Astrocyte of the spinal cord (primary cell): ENCODE measurements around the gene SPIRE2.
"Not testable (repeated sequence)": the region's sequence is repeated elsewhere in the genome, so short reads cannot be mapped to it uniquely, and the experiment has no call there.

ENCODE experiments used
- DNase-seq: peaks from one replicate; pipeline ENCODE4 v3.0.0; 2011; ENCODE audit warnings: low read depth, low spot score
- H3K4me3 ChIP-seq: 2 replicates; pipeline ENCODE4 v1.5.1; 2011; ENCODE audit warnings: low read depth, mild to moderate bottlenecking, low read length, moderate library complexity
- in situ Hi-C: cut with HindIII; loops from 2 replicates; pipeline ENCODE4 v1.10.0; 2017; ENCODE audit warnings: low sequenced_read_pairs
- TF ChIP-seq, protein P1 (sequence below): IDR thresholded peaks from 2 replicates; pipeline ENCODE4 v1.5.1; 2012; ENCODE audit warnings: low read depth, mild to moderate bottlenecking, low read length, inconsistent platforms

SPIRE2 gene, protein sequence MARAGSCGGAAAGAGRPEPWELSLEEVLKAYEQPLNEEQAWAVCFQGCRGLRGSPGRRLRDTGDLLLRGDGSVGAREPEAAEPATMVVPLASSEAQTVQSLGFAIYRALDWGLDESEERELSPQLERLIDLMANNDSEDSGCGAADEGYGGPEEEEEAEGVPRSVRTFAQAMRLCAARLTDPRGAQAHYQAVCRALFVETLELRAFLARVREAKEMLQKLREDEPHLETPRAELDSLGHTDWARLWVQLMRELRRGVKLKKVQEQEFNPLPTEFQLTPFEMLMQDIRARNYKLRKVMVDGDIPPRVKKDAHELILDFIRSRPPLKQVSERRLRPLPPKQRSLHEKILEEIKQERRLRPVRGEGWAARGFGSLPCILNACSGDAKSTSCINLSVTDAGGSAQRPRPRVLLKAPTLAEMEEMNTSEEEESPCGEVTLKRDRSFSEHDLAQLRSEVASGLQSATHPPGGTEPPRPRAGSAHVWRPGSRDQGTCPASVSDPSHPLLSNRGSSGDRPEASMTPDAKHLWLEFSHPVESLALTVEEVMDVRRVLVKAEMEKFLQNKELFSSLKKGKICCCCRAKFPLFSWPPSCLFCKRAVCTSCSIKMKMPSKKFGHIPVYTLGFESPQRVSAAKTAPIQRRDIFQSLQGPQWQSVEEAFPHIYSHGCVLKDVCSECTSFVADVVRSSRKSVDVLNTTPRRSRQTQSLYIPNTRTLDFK

GRCh38 chr16:89828199-89828869 is at the start of gene SPIRE2:
SPIRE2 (plus strand) TSS chr16:89828475; CDS start chr16:89828551, 76 bp downstream.
- H3K4me3 ChIP-seq, result peak within 1 kb of the TSS; percentile 44
- TF ChIP-seq, protein P1, sequence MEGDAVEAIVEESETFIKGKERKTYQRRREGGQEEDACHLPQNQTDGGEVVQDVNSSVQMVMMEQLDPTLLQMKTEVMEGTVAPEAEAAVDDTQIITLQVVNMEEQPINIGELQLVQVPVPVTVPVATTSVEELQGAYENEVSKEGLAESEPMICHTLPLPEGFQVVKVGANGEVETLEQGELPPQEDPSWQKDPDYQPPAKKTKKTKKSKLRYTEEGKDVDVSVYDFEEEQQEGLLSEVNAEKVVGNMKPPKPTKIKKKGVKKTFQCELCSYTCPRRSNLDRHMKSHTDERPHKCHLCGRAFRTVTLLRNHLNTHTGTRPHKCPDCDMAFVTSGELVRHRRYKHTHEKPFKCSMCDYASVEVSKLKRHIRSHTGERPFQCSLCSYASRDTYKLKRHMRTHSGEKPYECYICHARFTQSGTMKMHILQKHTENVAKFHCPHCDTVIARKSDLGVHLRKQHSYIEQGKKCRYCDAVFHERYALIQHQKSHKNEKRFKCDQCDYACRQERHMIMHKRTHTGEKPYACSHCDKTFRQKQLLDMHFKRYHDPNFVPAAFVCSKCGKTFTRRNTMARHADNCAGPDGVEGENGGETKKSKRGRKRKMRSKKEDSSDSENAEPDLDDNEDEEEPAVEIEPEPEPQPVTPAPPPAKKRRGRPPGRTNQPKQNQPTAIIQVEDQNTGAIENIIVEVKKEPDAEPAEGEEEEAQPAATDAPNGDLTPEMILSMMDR, result no peak
- in situ Hi-C loops, result no loop called here
- DNase-seq, result peak; percentile 66

DNA sequence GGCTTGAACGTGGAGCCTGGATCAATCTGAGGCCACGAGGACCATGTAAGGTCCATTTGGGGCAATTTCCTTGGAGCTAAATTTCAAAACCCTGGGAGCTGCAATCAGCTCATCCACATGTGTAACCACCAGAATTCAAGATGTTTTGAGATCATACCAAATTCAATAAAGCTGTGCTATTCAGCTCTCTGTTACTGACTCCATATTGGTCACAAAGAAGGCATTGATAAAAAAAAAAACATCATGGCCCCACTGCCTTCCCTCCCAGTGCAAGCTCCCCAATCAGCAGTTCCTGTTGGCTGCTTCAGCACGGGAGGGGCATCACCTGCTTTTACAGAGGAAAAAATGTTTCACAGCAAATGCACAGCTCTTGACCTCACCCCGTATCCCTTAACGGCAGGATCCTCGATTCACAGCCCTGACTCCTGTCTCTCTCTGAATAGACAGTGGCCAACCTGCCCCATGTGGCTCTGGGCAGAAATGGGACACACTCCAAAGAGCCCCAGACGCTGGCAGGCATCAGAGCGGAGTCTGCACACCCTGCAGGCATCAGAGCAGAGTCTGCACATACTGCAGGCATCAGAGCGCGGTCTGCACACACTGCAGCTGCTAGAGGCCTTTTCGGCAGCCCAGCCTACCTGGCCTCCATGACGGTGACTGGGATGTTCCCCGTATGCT is 48.9 kb upstream of the SPIRE2 start:
- in situ Hi-C loops, result no loop called here
- DNase-seq, result no peak
- TF ChIP-seq, protein P1, result no peak
- H3K4me3 ChIP-seq, result no peak overlapping the region

- no peak overlapping the region for H3K4me3 ChIP-seq
- TF ChIP-seq, protein P1, result no peak
- DNase-seq, result no peak
- in situ Hi-C loops, result no loop called here
Measured at GRCh38 chr16:89779909-89780305, 48.4 kb upstream of the SPIRE2 start.

DNA sequence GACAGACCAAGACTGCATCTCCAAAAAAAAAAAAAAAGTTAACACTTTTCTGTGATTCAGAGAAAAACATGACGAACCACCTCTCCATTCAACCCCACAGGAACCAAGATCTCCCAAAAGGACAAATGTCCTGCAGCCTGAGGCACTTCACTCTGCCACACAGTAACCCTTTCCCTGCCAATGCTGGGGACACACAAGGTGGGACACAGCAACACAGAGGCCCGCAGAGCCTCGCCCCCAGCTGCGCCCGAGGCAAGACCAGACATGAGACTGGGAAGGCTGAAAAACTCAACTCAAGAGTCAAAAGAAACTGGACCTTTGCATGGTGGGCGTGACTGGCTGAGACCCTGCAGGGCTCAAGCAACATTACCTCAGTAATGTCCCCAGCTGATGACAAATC is 45.8 kb upstream of the SPIRE2 start:
- TF ChIP-seq, protein P1, result no peak
- in situ Hi-C loops, result no loop called here
- DNase-seq, result no peak
- H3K4me3 ChIP-seq, result no peak overlapping the region

GRCh38 chr16:89783952-89784351 is 44.3 kb upstream of the SPIRE2 start:
- H3K4me3 ChIP-seq, in situ Hi-C loops, DNase-seq: not testable (repeated sequence)

DNA sequence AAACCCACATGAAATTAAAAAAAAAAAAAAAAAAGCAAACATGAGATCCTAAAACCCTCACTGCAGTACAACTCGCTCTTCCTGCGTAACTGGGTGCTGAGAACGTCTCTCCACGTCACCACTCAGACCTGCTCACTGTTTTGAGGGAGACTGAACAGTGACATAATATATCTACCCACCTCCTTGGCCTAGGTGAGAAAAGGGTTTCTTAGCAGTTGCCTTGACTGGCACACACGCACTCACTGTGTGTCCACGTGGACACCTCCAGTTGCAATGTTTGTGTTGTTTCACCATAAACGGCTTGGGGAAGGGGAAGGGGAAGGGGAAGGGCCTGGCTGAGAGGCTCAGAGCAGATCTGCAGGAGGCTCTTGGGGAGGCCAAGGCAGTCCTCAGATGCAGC is 43.9 kb upstream of the SPIRE2 start:
- in situ Hi-C loops, result no loop called here

More for the DNA sequence above, 43.9 kb upstream of the SPIRE2 start:
- no peak overlapping the region for H3K4me3 ChIP-seq
- DNase-seq, result no peak
- TF ChIP-seq, protein P1, result no peak
